Measurements from ENCODE around the gene SLITRK2.

Gene SLITRK2

DNA sequence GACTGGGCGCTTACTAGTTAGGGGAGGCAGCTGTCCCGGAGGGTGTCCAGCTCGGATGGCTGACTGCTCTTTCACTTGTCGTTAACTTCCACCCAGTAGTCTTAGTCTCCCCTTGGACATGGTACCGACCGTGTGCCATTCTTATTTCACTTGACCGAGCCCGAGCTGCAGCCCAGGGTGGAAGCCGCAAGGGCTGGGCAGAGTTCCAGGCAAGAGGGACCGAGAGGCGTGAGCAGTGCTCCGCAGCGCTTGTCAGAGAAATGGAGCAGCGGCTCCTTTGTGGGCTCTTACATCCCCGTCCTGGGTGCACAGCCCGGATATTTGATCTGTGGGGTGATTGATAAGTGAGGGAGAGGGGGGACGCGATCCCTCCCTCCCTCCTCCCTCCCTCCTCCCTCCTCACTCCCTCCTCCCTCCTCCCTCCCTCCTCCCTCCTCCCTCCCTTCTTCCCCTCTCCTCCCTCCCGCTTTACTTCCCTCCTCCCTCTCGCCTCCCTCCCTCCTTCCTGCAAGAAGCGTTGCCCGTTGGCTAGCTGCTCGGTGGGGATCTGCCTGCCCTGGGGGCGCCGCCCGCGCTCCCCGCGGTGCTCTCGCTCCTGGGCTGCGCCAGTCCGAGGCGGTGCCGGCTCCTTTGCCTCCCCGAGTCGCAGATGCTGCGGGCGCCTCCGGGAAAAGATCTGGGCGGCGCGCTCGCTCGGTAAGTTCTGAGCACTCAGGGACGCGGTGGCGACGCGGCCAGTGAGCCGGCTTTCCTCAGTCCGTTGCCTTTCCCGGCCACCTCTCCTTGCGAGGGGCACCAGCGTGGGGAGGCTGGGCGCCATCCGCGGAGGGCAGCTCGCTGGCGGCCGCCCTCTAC, at the start of gene SLITRK2:
Gene SLITRK2 (plus strand): TSS at position 499 of the 855 bp plus-strand sequence. CDS start 4,597 bp downstream, outside the sequence.
- DNase-seq (ENCODE audit: low read depth), result no peak
- no peak for TF ChIP-seq CTCF (conservative IDR thresholded peaks at IDR 0.05; ENCODE audit: low read depth, low read length)
- no peak within 1 kb of the TSS for H3K4me3 ChIP-seq (ENCODE audit: low read length)

DNA sequence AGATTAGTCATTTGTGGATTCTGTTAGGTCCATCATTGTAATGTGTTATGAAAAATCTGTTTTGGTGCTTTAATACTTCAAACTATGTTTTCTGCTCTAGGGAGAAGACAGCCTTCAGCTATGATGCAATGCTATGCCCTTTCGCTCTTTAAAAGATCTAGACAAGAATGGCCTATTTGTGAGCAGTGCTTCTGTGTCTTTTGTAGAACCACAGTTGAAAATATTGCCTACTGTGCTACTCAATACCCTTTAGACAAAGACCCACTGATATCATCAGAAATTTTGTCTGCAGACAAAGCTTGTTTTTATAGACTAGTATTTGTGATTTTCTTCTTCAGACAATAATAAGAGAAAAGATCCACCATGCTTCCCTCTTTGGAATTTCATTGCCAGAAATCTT, 44.6 kb upstream of the SLITRK2 start:
- DNase-seq (ENCODE audit: low read depth), result no peak
- H3K4me3 ChIP-seq (ENCODE audit: low read length), result no peak overlapping the region
- no peak for TF ChIP-seq CTCF (conservative IDR thresholded peaks at IDR 0.05; ENCODE audit: low read depth, low read length)

- no peak for DNase-seq (ENCODE audit: low read depth)
- TF ChIP-seq CTCF (conservative IDR thresholded peaks at IDR 0.05; ENCODE audit: low read depth, low read length), result no peak
- no peak overlapping the region for H3K4me3 ChIP-seq (ENCODE audit: low read length)
These were observed 25.3 kb upstream of the SLITRK2 start for GRCh38 chrX:145792281-145792680.

DNA sequence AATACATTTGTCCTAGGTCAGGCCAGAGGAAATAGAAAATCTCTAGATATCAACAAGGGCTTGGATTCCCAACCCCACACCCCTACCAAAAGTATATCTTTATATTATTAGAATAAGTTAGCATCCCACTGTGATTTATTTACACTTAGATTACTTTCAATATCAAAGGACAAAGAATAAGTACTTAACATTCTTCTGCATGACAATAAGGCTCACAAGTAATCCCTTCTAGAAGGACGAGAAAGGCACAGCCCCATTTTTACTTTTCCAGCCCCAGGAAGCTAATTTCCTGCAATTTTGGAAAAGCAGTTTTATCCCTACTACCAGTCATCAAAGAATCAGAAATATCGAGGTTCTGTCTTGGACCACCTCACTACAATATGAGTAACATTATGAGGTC, 14.1 kb upstream of the SLITRK2 start:
- no peak for TF ChIP-seq CTCF (conservative IDR thresholded peaks at IDR 0.05; ENCODE audit: low read depth, low read length)
- H3K4me3 ChIP-seq (ENCODE audit: low read length), result no peak overlapping the region
- no peak for DNase-seq (ENCODE audit: low read depth)

DNA sequence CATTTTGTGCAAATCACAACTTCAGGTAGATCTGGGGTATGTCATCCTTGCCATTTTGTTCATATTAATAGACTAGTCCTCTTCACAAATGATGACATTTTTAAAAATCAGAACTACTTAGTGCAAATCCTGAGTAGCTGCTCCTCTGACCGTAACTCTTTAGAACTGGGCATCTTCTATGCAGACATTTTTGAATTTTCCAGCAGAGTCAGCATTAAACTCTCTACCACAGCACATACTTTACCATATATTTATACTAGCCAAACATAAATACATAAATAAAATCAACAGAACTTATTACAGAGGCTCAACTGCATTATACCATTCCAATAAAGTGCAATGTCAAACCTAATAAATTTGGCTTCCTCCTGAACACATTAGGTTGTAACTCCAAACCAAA, 4.5 kb upstream of the SLITRK2 start:
- TF ChIP-seq CTCF (conservative IDR thresholded peaks at IDR 0.05; ENCODE audit: low read depth, low read length), result no peak
- no peak overlapping the region for H3K4me3 ChIP-seq (ENCODE audit: low read length)
- DNase-seq (ENCODE audit: low read depth), result no peak

GRCh38 chrX:145816601-145817315, 871 bp upstream of the SLITRK2 start:
- TF ChIP-seq CTCF (conservative IDR thresholded peaks at IDR 0.05; ENCODE audit: low read depth, low read length), result no peak
- H3K4me3 ChIP-seq (ENCODE audit: low read length), result no peak overlapping the region
- DNase-seq (ENCODE audit: low read depth), result no peak
